HepG2 (cell line): ENCODE data around the gene MED9.

Source experiments
- CBX5 ChIP-seq: sonication (generic); formaldehyde crosslinking; IDR thresholded peaks from 2 replicates; pipeline ENCODE4 v1.4.0; 2020; ENCODE audit warnings: missing genetic modification reagents, borderline replicate concordance
- FOXA1 ChIP-seq, 2 experiments: fragments of 450-650 bp in 1 of 2; sonication (generic) in 1 of 2; formaldehyde crosslinking in 1 of 2; IDR thresholded peaks; 2 replicates each; pipeline versions ENCODE4 v1.4.0 to v1.6.1; 2016 to 2020; ENCODE audit warnings: missing genetic modification reagents in 1 of 2
- JUND ChIP-seq: sonication (generic); formaldehyde crosslinking; IDR thresholded peaks from 2 replicates; pipeline ENCODE4 v1.8.0; 2022; ENCODE audit warnings: mild to moderate bottlenecking, missing genetic modification reagents
- KDM3A ChIP-seq: IDR thresholded peaks from 2 replicates; pipeline ENCODE4 v1.6.1; 2018; ENCODE audit warnings: low read depth, missing compliant biosample characterization
- POLR2AphosphoS5 ChIP-seq: IDR thresholded peaks from 2 replicates; pipeline ENCODE4 v1.6.1; 2012; ENCODE audit warnings: low read depth, low read length
- TCF7L2 ChIP-seq: IDR thresholded peaks from 2 replicates; pipeline ENCODE4 v1.6.1; 2011; ENCODE audit warnings: mild to moderate bottlenecking, low read depth, low read length, moderate library complexity
- ZNF546 ChIP-seq: sonication (generic); formaldehyde crosslinking; conservative IDR thresholded peaks from 2 replicates; pipeline ENCODE4 v1.8.1; 2023; ENCODE audit warnings: mild to moderate bottlenecking, missing genetic modification reagents
- ZNF703 ChIP-seq: sonication (generic); formaldehyde crosslinking; IDR thresholded peaks from 2 replicates; pipeline ENCODE4 v1.5.1; 2020; ENCODE audit warnings: missing genetic modification reagents, mild to moderate bottlenecking, moderate library complexity, borderline replicate concordance
- TF ChIP-seq, protein P1 (sequence below): sonication (generic); formaldehyde crosslinking; IDR thresholded peaks from 2 replicates; pipeline ENCODE4 v1.5.0; 2020; ENCODE audit warnings: mild to moderate bottlenecking, missing genetic modification reagents, moderate library complexity
- TF ChIP-seq, protein P2 (sequence below): IDR thresholded peaks from 2 replicates; pipeline ENCODE4 v1.6.1; 2012; ENCODE audit warnings: inconsistent platforms
- TF ChIP-seq, protein P3 (sequence below): sonication (generic); formaldehyde crosslinking; IDR thresholded peaks from 2 replicates; pipeline ENCODE4 v1.4.0; 2020; ENCODE audit warnings: mild to moderate bottlenecking, missing genetic modification reagents

DNA sequence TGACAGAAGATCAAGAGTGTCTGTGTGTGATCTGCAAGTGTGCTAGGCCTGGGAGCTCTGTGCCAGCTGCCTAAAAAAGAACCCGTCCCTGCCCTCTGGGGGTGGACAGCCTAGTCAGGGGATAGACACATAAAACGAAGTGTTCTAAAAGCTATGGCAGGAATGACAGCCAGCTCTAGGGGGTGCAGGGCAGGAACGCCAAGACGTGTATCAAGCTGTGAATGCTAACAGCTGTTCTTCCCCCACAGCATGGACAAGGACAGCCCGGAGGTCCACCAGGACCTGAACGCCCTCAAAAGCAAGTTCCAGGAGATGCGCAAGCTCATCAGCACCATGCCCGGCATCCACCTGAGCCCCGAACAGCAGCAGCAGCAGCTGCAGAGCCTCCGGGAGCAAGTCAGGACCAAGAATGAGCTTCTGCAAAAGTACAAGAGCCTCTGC lies 14.3 kb downstream of the MED9 start:
- TF ChIP-seq, protein P1, sequence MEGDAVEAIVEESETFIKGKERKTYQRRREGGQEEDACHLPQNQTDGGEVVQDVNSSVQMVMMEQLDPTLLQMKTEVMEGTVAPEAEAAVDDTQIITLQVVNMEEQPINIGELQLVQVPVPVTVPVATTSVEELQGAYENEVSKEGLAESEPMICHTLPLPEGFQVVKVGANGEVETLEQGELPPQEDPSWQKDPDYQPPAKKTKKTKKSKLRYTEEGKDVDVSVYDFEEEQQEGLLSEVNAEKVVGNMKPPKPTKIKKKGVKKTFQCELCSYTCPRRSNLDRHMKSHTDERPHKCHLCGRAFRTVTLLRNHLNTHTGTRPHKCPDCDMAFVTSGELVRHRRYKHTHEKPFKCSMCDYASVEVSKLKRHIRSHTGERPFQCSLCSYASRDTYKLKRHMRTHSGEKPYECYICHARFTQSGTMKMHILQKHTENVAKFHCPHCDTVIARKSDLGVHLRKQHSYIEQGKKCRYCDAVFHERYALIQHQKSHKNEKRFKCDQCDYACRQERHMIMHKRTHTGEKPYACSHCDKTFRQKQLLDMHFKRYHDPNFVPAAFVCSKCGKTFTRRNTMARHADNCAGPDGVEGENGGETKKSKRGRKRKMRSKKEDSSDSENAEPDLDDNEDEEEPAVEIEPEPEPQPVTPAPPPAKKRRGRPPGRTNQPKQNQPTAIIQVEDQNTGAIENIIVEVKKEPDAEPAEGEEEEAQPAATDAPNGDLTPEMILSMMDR (CRISPR knock-in tag) = no peak
- TF ChIP-seq ZNF546 (CRISPR knock-in tag) (no peak), CBX5 (CRISPR knock-in tag) (no peak), FOXA1 (IDR thresholded peaks at IDR 0.05) (no peak), FOXA1 (CRISPR knock-in tag; IDR thresholded peaks at IDR 0.05) (no peak), TCF7L2 (no peak), POLR2AphosphoS5 (no peak), KDM3A (CRISPR knock-in tag) (no peak), ZNF703 (no peak), JUND (no peak)
- TF ChIP-seq, protein P2, sequence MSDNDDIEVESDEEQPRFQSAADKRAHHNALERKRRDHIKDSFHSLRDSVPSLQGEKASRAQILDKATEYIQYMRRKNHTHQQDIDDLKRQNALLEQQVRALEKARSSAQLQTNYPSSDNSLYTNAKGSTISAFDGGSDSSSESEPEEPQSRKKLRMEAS = no peak
- TF ChIP-seq, protein P3, sequence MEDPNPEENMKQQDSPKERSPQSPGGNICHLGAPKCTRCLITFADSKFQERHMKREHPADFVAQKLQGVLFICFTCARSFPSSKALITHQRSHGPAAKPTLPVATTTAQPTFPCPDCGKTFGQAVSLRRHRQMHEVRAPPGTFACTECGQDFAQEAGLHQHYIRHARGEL (CRISPR knock-in tag) = no peak
